ENCODE results near the gene TPO. TPM values are rescaled to one million over a fixed set of nuclear protein-coding genes. Genes with fewer than 3 reads are reported as not detected.
"Not testable (repeated sequence)": the region's sequence is repeated elsewhere in the genome, so short reads cannot be mapped to it uniquely, and the experiment has no call there.

Gene TPO
- total RNA-seq, 1 experiment from 2014 or later: not detected

- POLR2A ChIA-PET: no interaction called here
- in situ Hi-C loops (cut with HindIII; ENCODE audit: low pct_unique_long_range_greater_than_20kb, low sequenced_read_pairs): no loop called here
Observed at GRCh38 chr2:1567556-1568344, 154.5 kb downstream of the TPO start.

GRCh38 chr2:1568345-1568668 lies 155.0 kb downstream of the TPO start:
- H3K4me3 ChIP-seq (ENCODE audit: low read depth in 2 of 2, low read length in 2 of 2); POLR2A ChIA-PET; in situ Hi-C loops (cut with HindIII; ENCODE audit: low pct_unique_long_range_greater_than_20kb, low sequenced_read_pairs); H3K4me1 ChIP-seq (ENCODE audit: control insufficient read depth, insufficient read depth, low read length); intact Hi-C loops (cut with micrococcal nuclease; ENCODE audit: unreplicated experiment); BruUV-seq (replicated peaks); H3K27me3 ChIP-seq (ENCODE audit: control insufficient read depth, insufficient read depth, low read length); H3K9me3 ChIP-seq (ENCODE audit: control insufficient read depth, insufficient read depth, low read depth, low read length); DNase-seq (ENCODE audit: low read depth, low spot score); ATAC-seq; H3K27ac ChIP-seq (ENCODE audit: low read length); CTCF ChIA-PET; H3K36me3 ChIP-seq (ENCODE audit: control insufficient read depth, insufficient read depth, low read length): not testable (repeated sequence)

More at GRCh38 chr2:1567556-1568344, 154.5 kb downstream of the TPO start:
- Histone ChIP-seq H3K36me3 (ENCODE audit: control insufficient read depth, insufficient read depth, low read length) (no peaks in the 10 kb centered on the region), H3K4me3 (ENCODE audit: low read depth in 2 of 2, low read length in 2 of 2) (no peak overlapping the region), H3K27ac (ENCODE audit: low read length) (no peak overlapping the region), H3K27me3 (ENCODE audit: control insufficient read depth, insufficient read depth, low read length) (no peaks in the 10 kb centered on the region), H3K9me3 (ENCODE audit: control insufficient read depth, insufficient read depth, low read depth, low read length) (no peaks in the 10 kb centered on the region), H3K4me1 (ENCODE audit: control insufficient read depth, insufficient read depth, low read length) (no peaks in the 10 kb centered on the region)
- DNase-seq (ENCODE audit: low read depth, low spot score) (no peak), ATAC-seq (no peak)
- CTCF ChIA-PET: interaction anchor here (1.0 kb wide), 1 partner anchor 17 kb away, joined by 3 read pairs; no protein-coding TSS in a partner anchor
- no peak for TF ChIP-seq TCF7L2 (IDR thresholded peaks at IDR 0.05; ENCODE audit: low read depth, low read length)
- TF ChIP-seq SIN3A (IDR thresholded peaks at IDR 0.05; ENCODE audit: borderline replicate concordance, insufficient read depth, low read depth, low read length): no peak
- no peak for TF ChIP-seq POLR2AphosphoS5 (IDR thresholded peaks at IDR 0.05; ENCODE audit: low read depth, low read length)
- no peak for TF ChIP-seq REST (IDR thresholded peaks at IDR 0.05; ENCODE audit: insufficient read depth in 1 of 2, low read depth in 2 of 2, low read length in 1 of 2)
- TF ChIP-seq CTCF (IDR thresholded peaks at IDR 0.05): no peak
- intact Hi-C loops (cut with micrococcal nuclease; ENCODE audit: unreplicated experiment): no loop called here
- BruUV-seq (replicated peaks): no TSS peak

- DNase-seq (ENCODE audit: low read depth, low spot score) (no peak), ATAC-seq (no peak)
- Histone ChIP-seq H3K27ac (ENCODE audit: low read length) (no peak overlapping the region), H3K36me3 (ENCODE audit: control insufficient read depth, insufficient read depth, low read length) (no peaks in the 10 kb centered on the region), H3K4me1 (ENCODE audit: control insufficient read depth, insufficient read depth, low read length) (no peaks in the 10 kb centered on the region), H3K4me3 (ENCODE audit: low read depth in 2 of 2, low read length in 2 of 2) (no peak overlapping the region), H3K9me3 (ENCODE audit: control insufficient read depth, insufficient read depth, low read depth, low read length) (no peaks in the 10 kb centered on the region), H3K27me3 (ENCODE audit: control insufficient read depth, insufficient read depth, low read length) (no peaks in the 10 kb centered on the region)
- ChIA-PET POLR2A (interaction anchor here (0.7 kb wide), 1 partner anchor 249 kb away, joined by 12 read pairs; no protein-coding TSS in a partner anchor), CTCF (interaction anchor here (0.9 kb wide), 1 partner anchor 19 kb away, joined by 3 read pairs; no protein-coding TSS in a partner anchor)
- intact Hi-C loops (cut with micrococcal nuclease; ENCODE audit: unreplicated experiment) (no loop called here), in situ Hi-C loops (cut with HindIII; ENCODE audit: low pct_unique_long_range_greater_than_20kb, low sequenced_read_pairs) (no loop called here)
- BruUV-seq (replicated peaks): no TSS peak
- no peak for TF ChIP-seq POLR2AphosphoS5 (IDR thresholded peaks at IDR 0.05; ENCODE audit: low read depth, low read length)
- no peak for TF ChIP-seq CTCF (IDR thresholded peaks at IDR 0.05)
- no peak for TF ChIP-seq REST (IDR thresholded peaks at IDR 0.05; ENCODE audit: insufficient read depth in 1 of 2, low read depth in 2 of 2, low read length in 1 of 2)
- TF ChIP-seq TCF7L2 (IDR thresholded peaks at IDR 0.05; ENCODE audit: low read depth, low read length): no peak
- no peak for TF ChIP-seq SIN3A (IDR thresholded peaks at IDR 0.05; ENCODE audit: borderline replicate concordance, insufficient read depth, low read depth, low read length)
Observed at GRCh38 chr2:1569879-1570450, 156.7 kb downstream of the TPO start.

Measured in Panc1 (cell line).